PFSK-1 (cell line): ENCODE measurements around the gene AGFG2.

Experiments used
- FOXP2 ChIP-seq: optimal IDR thresholded peaks from 2 replicates; pipeline ENCODE3; 2011; ENCODE audit warnings: borderline replicate concordance, control low read depth, inconsistent platforms; ENCODE audit not compliant: insufficient read depth; ENCODE audit errors: extremely low read length, extremely low read depth
- POLR2AphosphoS5 ChIP-seq: IDR thresholded peaks from 2 replicates; pipeline ENCODE4 v1.6.1; 2012; ENCODE audit warnings: low read depth, mild to moderate bottlenecking, control low read depth, low read length, moderate library complexity
- REST ChIP-seq, 2 experiments: IDR thresholded peaks; 2 replicates each; pipeline versions ENCODE4 v1.6.1 to v1.8.0; 2011 to 2012; ENCODE audit warnings: low read depth in 2 of 2, low read length in 2 of 2, control low read depth in 1 of 2, inconsistent platforms in 1 of 2, mild to moderate bottlenecking in 1 of 2, moderate library complexity in 1 of 2; ENCODE audit not compliant: insufficient read depth in 1 of 2
- SIN3A ChIP-seq: IDR thresholded peaks from 2 replicates; pipeline ENCODE4 v1.6.1; 2012; ENCODE audit warnings: mild to moderate bottlenecking, low read length, moderate library complexity, borderline replicate concordance; ENCODE audit not compliant: insufficient read depth
- TAF1 ChIP-seq: IDR thresholded peaks from 2 replicates; pipeline ENCODE4 v1.6.1; 2012; ENCODE audit warnings: low read length, control low read depth, borderline replicate concordance; ENCODE audit not compliant: insufficient read depth

Gene AGFG2

GRCh38 chr7:100580466-100581283 is 41.7 kb downstream of the AGFG2 start:
- TF ChIP-seq SIN3A (no peak), POLR2AphosphoS5 (no peak), FOXP2 (no peak), TAF1 (no peak), REST (IDR thresholded peaks at IDR 0.05; ENCODE audit: insufficient read depth in 1 of 2, low read depth in 2 of 2, low read length in 2 of 2) (no peak)

GRCh38 chr7:100582041-100582579 is 43.1 kb downstream of the AGFG2 start:
- TF ChIP-seq POLR2AphosphoS5 (no peak), TAF1 (no peak), SIN3A (no peak), REST (IDR thresholded peaks at IDR 0.05; ENCODE audit: insufficient read depth in 1 of 2, low read depth in 2 of 2, low read length in 2 of 2) (no peak), FOXP2 (no peak)

- TF ChIP-seq FOXP2 (no peak), SIN3A (no peak), POLR2AphosphoS5 (no peak), REST (IDR thresholded peaks at IDR 0.05; ENCODE audit: insufficient read depth in 1 of 2, low read depth in 2 of 2, low read length in 2 of 2) (no peak), TAF1 (no peak)
Measured at GRCh38 chr7:100582650-100583049, 43.6 kb downstream of the AGFG2 start.

- TF ChIP-seq POLR2AphosphoS5: no peak
- TF ChIP-seq TAF1: no peak
- TF ChIP-seq SIN3A: no peak
Measured at GRCh38 chr7:100583132-100584053, 44.4 kb downstream of the AGFG2 start.

- TF ChIP-seq REST (IDR thresholded peaks at IDR 0.05; ENCODE audit: insufficient read depth in 1 of 2, low read depth in 2 of 2, low read length in 2 of 2): no peak
- no peak for TF ChIP-seq SIN3A
- no peak for TF ChIP-seq POLR2AphosphoS5
- TF ChIP-seq FOXP2: no peak
- no peak for TF ChIP-seq TAF1
Measured at GRCh38 chr7:100584054-100584682, 45.2 kb downstream of the AGFG2 start.
